GM18526 (cell line): ENCODE results near the gene PTGER2.

Experiments
- POLR2A ChIP-seq: IDR thresholded peaks from 3 replicates; pipeline ENCODE4 v1.6.1; 2011; ENCODE audit not compliant: insufficient read length; ENCODE audit errors: extremely low read depth

The PTGER2 gene

GRCh38 chr14:52318826-52319645, 4.9 kb downstream of the PTGER2 start:
- TF ChIP-seq POLR2A = no peak

GRCh38 chr14:52319919-52320318, 5.8 kb downstream of the PTGER2 start:
- no peak for TF ChIP-seq POLR2A

- no peak for TF ChIP-seq POLR2A
Observed at GRCh38 chr14:52325126-52325525, 11.0 kb downstream of the PTGER2 start.

- no peak for TF ChIP-seq POLR2A
Observed at GRCh38 chr14:52325630-52326029, 11.5 kb downstream of the PTGER2 start.

- TF ChIP-seq POLR2A = no peak
Observed at GRCh38 chr14:52327374-52328226, 13.5 kb downstream of the PTGER2 start.

- TF ChIP-seq POLR2A = no peak
Observed at GRCh38 chr14:52328276-52328675, 14.2 kb downstream of the PTGER2 start.

- TF ChIP-seq POLR2A = no peak
Observed at GRCh38 chr14:52329678-52330369, 15.7 kb downstream of the PTGER2 start.

GRCh38 chr14:52332269-52332668, 18.2 kb downstream of the PTGER2 start:
- TF ChIP-seq POLR2A = no peak

GRCh38 chr14:52333108-52333507, 19.0 kb downstream of the PTGER2 start:
- TF ChIP-seq POLR2A = no peak

GRCh38 chr14:52333823-52334657, 19.9 kb downstream of the PTGER2 start:
- TF ChIP-seq POLR2A = no peak

GRCh38 chr14:52336241-52336640, 22.1 kb downstream of the PTGER2 start:
- no peak for TF ChIP-seq POLR2A

- no peak for TF ChIP-seq POLR2A
Observed at GRCh38 chr14:52338051-52338681, 24.1 kb downstream of the PTGER2 start.

- no peak for TF ChIP-seq POLR2A
Observed at GRCh38 chr14:52339262-52339661, 25.1 kb downstream of the PTGER2 start.
